NCI-H2081 (cell line): ENCODE measurements around the gene SUSD4.
"Not testable (repeated sequence)": the region's sequence is repeated elsewhere in the genome, so short reads cannot be mapped to it uniquely, and the experiment has no call there.

Experiments used
- DNase-seq, 2 experiments: peaks; one replicate each; lab custom pipeline; 2025; lab: John Stamatoyannopoulos, UW

The SUSD4 gene, protein sequence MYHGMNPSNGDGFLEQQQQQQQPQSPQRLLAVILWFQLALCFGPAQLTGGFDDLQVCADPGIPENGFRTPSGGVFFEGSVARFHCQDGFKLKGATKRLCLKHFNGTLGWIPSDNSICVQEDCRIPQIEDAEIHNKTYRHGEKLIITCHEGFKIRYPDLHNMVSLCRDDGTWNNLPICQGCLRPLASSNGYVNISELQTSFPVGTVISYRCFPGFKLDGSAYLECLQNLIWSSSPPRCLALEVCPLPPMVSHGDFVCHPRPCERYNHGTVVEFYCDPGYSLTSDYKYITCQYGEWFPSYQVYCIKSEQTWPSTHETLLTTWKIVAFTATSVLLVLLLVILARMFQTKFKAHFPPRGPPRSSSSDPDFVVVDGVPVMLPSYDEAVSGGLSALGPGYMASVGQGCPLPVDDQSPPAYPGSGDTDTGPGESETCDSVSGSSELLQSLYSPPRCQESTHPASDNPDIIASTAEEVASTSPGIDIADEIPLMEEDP

DNA sequence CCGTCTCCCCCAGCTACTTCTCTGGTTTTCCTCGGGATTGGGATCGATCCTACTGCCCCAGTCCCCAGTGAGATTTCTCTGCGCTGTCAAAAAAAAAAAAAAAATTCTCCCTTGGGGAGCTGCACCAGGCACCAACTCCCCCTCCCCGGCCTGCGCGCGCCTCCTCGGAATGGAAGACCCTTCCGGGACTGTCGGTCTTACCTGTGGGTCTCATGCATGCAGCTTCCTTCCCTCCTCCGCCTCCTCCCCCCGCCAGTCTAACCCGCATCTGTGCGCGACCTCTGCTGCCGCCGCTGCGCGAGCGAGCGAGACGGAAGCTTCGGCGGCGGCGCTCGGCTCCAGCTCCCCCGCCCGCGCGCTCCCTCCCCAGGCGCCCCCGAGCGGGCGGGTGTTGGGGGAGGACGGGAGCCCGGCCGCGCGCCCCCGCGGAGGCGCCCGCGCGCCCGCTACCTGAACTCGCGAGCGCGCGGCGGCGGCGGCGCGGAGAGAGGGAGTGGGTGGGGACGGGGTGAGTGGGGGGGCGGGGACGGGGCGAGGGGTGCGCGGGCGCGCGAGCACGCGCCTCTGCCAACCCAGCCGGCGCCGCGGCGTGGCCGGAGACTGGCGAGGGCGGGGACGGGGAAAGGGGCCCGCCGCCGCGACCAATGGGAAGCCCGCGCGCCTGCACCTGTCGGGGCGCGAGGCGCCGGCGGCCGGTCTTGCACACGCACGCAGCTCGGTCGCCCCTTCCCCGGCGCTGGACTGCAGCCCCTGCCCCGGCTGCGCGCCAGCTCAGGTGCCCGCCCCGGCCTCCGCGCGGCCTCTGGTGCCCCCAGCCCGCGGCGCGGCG, at the start of gene SUSD4:
Gene SUSD4 (minus strand): TSS at position 321 of the 829 bp plus-strand sequence. CDS start 751 bp downstream, outside the sequence.
- DNase-seq: peak; percentile 85 to 94

DNA sequence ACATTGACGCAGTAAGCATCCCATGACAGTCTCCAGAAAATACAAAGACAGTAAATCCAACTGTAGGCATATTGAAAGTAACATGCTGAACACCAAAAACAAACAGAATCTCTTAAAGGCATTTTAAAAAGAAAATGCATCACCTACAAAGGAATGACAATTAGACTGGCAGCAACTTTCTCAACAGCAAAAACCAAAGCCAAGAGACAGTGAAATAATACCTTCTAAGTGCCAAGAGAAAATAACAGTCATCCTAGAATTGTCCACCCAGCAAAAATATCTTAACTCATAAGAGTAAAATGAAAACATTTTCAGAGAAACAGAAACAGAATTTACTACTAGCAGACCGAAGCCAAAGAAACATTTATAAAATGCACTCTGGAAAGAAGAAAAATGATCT, 49.2 kb upstream of the SUSD4 start:
- DNase-seq: no peak

DNA sequence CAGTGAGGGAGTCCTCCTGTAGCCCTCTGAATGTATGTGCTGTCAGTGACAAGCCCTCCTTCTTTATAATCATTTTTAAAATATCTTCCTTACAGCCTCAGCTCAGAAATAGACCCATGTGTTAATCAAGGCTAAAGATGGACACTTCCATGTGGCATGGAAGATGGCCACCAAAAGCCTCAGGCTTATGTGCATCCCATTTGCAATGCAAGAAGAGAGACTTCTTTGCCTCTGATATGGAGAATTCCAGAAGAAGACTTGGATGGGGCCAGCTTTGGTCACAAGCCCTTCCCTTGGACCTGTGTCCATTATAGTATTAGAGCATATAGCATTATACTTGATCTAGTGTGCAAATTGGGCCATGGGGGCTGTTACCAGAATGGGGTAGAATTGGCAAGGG, 47.7 kb upstream of the SUSD4 start:
- DNase-seq: no peak

DNA sequence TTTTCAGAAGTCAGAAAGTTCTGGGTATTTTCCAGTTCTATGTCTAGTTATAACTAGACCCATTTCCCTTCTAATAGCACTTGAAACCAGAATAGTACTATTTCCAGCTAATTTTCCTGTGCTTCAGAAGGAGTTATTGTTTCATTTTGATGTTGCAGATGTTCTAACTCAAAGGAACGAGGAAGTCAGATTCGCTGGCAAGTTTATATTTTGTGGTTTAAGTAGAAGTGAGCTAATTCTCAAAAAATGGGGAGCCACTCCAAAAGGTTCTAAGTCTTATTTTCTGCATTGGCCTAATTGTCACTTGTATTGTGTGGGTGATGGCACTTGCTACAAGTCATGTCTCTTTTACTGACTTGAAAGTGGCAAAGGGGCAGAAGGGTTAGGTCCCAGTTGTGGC, 47.3 kb upstream of the SUSD4 start:
- no peak for DNase-seq

DNA sequence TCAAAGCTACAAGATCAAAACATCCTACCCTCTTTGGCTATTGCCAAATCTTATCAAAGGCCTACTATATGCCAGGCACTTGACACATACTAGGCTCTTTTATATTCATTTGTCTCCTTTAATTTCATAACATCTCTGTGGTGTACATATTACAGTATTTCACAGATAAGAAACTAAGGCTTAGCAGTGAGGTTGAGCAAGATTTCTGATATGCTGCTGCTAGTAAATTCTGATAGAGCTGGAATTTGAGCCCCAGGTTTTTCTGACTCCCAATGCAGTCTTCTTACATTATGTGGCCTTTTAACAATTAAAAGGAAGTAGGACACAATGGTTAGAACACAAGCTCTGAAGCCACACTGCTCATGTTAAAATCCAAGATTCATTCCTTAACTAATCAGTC, 46.1 kb upstream of the SUSD4 start:
- DNase-seq: no peak

DNA sequence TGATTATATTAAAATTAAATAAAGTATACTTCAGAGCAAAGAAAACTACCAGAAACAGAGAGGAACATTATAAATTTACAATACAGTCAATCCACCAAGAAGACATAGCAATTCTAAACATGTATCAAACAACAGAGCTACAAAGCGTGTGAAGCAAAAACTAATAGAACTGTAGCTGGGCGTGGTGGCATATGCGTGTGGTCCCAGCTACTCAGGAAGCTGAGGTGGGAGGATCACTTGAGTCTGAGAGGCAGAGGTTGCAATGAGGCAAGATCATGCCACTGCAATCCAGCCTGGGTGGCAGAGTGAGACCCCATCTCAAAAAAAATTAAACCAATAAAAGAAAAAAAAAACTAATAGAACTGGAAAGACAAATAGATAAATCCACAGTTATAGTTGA, 41.5 kb upstream of the SUSD4 start:
- DNase-seq: no peak

DNA sequence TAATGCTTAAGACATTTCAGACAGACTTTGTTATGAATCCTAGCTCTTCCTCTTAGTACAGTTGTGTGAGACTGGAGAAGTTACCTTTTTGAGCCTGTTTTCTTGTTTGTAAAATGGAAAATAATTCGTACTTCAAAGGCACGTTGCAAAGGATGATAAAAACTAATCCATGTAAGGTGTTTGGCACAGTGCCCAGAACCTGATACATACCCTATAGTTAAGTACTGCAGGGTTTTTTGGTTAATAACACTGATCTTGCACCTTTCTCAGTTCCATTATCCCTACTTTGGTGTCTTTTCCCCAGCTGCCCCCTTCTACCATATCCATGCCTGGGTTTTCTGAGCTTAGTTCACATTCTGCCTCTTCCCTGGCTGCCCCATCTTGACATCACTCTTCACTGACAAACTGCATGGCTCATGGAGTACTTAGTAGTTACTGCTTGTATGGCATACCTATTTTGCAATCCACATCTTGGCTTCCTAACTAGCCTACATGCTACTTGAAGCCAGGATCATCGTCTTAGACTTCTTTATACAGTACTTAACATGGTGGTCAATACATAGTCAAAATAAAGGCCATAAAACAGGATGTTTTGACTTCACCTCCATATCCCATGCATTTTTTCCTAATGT, 39.3 kb upstream of the SUSD4 start:
- peak in 1 of 2 experiments; percentile 28 for DNase-seq

DNA sequence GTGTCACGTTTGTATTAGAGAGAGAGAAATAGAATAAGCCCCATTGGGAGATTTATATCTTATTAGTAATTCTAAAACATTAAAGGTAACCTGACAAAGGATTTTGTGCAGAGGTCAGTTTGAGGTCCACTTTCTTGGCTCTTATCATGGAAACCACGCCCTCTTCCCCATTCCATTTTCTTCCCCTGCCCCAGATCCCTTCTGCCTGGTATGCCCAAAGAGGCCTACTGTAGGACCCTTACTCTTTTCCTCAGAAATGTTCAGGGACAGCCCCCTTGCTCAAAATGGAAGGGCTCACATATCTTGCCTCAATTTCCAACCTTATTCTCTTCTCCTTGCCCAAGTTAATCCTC, 38.8 kb upstream of the SUSD4 start:
- DNase-seq: no peak

DNA sequence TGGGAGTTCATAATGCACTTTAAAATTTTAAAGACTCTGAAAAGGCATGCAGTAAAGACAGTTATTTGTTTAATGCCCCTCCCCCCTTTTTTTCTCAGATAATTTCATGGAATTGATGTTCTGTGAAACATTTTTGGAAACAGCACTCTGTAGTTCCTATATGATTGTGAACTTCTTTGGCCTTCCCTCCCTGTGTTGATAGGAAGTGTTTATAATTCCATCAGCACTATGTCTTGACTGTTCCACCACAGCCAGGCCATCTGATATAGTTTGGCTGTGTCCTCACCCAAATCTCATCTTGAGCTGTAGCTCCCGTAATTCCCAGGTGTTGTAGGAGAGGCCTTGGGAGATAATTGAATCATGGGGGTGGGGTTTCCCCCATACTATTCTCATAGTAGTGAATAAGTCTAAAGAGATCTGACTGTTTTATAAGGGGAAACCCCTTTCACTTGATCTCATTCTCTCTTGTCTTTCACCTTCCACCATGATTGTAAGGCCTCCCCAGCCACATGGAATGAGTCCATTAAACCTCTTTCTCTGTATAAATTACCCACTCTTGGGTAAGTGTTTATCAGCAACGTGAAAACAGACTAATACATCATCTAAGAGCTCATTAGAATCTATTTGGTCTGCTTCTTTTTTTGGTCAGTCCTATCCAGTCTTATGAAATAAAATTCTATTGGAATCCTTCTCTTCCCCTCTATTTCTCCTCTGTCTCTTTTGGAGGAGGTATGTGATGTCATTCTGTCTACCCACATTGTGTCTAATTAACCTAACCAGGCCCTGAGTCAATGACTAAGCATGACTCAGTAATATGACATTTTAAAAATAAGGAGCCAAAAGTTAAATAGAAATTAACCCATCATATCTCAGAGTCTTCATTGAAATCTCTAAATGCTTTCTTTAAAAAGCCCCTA, 38.2 kb upstream of the SUSD4 start:
- no peak for DNase-seq

DNA sequence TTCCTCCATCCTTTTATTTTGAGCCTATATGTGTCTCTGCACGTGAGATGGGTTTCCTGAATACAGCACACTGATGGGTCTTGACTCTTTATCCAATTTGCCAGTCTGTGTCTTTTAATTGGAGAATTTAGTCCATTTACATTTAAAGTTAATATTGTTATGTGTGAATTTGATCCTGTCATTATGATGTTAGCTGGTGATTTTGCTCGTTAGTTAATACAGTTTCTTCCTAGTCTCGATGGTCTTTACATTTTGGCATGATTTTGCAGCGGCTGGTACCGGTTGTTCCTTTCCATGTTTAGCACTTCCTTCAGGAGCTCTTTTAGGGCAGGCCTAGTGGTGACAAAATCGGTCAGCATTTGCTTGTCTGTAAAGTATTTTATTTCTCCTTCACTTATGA, 35.4 kb upstream of the SUSD4 start:
- DNase-seq: not testable (repeated sequence)

DNA sequence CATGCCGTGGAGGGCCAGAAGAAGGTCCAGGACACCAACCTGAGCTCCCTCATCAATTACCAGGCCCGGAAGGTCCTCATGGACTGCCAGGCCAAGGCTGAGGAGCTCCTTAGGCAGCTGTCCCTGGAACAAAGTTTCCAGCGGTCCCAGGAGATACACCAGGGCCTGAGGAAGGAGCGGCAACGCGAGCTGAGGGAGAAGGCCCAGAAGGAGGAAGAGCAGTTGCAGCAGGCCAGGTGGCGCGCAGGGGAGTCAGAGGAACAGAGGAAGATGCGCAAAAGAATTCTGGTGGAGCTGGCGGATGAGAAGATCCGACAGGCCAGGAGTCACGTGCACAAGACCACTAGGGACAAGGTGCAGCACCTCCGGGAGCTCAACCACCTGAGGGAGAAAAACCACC, 30.7 kb upstream of the SUSD4 start:
- DNase-seq: no peak

DNA sequence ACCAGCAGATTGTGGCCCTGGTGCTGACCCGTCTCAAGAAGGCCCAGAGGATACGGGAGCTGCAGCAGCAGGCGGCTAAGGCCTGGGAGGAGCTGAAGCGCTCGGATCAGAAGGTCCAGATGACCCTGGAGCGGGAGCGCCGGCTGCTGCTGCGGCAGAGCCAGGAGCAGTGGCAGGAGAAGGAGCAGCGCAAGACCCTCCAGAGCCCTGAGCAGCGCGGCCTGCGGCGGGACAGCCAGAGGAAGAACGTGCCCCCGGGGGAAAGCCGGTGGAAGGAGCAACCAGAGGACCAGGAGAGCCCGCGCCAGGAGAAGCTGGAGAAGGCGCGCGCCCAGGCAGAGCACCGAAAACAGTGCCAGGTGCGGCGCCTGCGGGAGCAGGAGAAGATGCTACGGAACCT, 30.3 kb upstream of the SUSD4 start:
- DNase-seq: no peak

DNA sequence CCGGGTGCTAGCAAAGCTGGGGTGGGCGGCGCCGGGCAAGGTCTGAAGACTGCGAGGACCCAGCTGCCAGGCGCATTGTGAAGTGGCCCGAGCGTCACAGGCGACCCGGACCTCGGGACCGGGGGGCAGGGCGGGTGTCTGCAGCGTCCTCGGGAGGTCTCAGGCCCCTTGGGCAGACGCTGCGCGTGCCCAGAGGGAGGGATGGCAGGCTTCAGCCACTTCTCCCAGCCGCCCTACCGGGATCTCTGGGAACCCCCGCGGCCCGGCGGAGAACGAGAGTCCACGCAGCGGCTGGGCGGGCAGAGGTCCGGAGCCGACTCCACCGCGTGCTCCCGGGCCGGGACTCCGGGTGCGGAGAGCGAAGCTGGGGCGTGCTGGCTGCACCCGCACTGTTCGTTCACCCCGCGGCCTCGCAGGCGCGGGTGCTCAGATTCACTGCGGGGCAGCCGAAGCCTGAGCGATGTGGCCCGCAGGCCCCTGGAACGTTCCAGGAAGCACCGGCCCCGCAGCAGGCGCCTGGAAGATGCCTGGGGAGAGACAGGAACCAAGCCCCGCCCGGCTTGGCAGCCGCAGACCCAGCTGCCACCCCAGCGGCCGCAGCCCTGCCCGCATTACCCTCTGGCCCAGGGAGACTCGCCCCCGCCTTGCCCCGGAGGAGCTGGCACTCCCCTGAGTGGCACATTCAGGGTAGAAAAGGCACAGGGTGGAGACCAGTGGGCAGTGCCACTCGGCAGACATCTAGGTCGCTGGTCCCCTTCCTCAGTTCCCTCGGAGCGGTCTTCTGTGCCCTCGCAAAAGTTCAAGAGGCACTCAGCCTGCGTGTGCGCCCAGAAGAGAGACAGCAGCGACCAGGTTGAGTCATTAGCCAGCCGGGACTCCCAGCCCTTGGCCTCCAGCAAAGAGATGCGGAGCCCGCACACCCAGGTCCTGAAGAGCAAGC, 29.6 kb upstream of the SUSD4 start, which contains the start of gene CCDC185:
Gene CCDC185 (plus strand): TSS at position 141 of the 940 bp plus-strand sequence. CDS start 61 bp downstream, at position 202.
- peak; percentile 21 to 45 for DNase-seq

DNA sequence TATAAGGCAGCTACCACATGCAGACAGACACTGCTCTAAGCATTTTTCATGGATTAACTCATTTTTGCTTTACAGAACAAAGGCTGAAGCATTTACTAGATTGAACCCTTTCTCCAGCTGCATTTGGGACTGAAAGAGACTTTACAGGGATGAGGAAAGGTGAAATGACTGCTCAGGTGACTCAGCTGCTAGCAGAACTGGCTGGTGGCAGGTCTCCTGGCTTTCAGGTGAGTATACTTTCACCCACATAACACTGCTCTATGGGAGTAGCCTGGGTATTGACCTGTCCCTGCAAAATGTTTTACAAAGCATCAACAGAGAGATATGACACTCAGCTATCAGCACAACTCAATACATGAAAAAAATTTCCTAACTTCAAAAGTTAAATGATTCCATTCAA, 26.6 kb upstream of the SUSD4 start:
- DNase-seq: no peak

DNA sequence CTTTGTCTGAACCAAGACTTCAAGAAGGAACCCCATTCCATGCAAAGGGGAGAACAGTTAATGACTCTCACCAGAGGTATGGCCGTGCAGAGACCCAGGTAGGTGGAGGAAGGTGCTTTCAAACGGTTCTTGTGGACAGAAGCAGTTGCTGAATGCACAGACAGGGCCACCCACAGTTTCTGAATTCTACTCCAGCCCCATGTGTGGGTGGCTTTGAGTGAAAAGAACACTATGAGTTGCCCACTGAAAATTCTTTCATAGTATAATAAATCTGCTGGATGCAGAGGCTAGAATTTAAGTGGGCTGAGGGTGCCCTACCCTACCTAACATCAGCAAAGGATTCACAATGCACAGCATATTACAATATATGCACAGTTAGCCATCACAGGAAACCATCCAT, 22.0 kb upstream of the SUSD4 start:
- no peak for DNase-seq

DNA sequence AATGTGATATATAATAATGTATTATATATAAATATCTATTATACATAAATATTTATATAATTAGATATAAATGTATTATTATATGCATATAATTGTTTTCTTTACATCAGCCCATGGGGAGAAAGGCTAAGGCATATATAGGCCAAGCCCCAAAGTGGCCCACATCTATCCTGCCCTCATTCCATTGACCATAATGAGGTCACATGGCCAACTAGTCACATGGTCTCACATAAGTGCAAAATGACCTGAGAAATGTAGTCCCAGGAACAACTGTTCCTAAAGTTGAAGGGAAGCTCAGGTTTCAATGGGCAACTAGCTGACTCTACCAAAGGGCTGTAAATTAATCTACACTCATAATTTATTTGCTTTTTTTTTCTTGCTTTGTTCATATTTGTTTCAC, 14.8 kb upstream of the SUSD4 start:
- no peak for DNase-seq

DNA sequence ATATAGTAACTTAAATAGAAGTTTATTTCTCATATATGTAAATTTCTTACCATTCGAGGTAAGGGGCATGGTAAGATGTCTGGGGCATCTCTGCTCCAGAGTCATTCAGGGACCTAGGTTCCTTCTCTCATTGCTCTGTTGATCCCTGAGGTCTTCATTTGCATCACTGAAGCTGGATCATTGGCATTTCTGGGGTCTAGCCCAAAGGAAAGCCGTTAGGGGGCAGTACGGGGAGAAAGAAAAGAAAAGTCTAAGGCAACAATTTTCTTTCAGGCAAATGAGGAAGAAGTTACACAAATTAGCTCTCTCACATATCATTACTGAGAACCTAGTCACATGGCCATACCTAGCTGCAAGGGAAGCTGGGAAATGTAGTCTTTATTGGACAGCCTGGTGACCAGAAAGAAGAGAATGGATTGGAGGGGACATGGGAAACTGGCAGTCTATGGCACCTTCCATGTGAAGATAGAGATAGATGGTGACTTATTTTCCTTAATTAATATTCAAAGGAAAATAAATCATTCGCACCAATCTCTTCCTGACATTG, 10.2 kb upstream of the SUSD4 start:
- no peak for DNase-seq

DNA sequence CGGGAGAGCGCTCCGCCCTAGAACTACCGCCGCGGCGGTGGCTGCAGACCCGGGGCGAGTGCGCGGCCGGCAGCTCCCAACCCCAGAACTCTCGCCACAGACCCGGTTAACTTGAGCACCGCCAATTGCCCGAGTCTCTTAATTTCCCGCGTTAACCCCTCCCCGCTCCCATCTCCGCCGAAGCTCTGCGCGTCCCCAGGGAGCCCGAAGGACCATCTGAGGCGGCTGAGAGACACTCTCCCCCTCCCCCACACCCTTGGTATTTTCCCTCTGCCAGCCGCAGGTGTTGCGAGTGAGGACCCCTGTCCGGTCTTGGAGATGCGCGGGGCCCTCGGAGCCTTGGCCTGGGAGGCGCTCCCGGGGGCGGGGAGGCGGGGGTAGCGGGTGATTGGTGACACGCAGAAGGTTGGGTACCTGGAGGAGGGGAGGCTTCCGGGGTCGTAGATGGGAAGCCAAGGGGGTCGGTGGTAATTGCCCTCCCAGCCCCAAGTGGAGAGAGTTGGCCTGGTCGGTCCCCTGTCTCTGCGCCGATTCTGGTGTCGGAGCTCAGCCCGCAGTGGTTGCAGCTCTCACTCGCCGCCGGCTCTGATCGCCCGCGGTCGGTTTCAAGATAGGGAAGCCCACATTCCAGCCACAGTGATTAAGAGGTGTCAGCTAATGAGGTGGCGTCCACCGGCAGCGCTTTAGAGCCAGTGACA, 858 bp upstream of the SUSD4 start:
- DNase-seq: peak in 1 of 2 experiments; percentile 30
